ENCODE measurements around the gene ARHGAP25. TPM values are rescaled to one million over a fixed set of nuclear protein-coding genes. Genes with fewer than 3 reads are reported as not detected.
A peak's percentile ranks its signal among the peaks of the same experiment; 100 is the strongest.

ARHGAP25 gene
- total RNA-seq, 1 donor from 2014 or later = 0.08 TPM

GRCh38 chr2:68706637-68707036, 28.0 kb upstream of the ARHGAP25 start:
- no peak for DNase-seq (ENCODE audit: low read depth)
- no peak overlapping the region for H3K4me3 ChIP-seq (ENCODE audit: low read depth, low read length)
- H3K36me3 ChIP-seq (ENCODE audit: control insufficient read depth, insufficient read depth, low read length) = no peaks in the 10 kb centered on the region
- no peak for TF ChIP-seq CTCF (IDR thresholded peaks at IDR 0.05; ENCODE audit: insufficient read depth, low read length, poor library complexity, severe bottlenecking)
- no peaks in the 10 kb centered on the region for H3K27me3 ChIP-seq (ENCODE audit: control insufficient read depth, insufficient read depth, low read length)

- DNase-seq (ENCODE audit: low read depth) = no peak
- no peaks in the 10 kb centered on the region for H3K27me3 ChIP-seq (ENCODE audit: control insufficient read depth, insufficient read depth, low read length)
- H3K4me3 ChIP-seq (ENCODE audit: low read depth, low read length) = no peak overlapping the region
- no peak for TF ChIP-seq CTCF (IDR thresholded peaks at IDR 0.05; ENCODE audit: insufficient read depth, low read length, poor library complexity, severe bottlenecking)
- H3K36me3 ChIP-seq (ENCODE audit: control insufficient read depth, insufficient read depth, low read length) = no peaks in the 10 kb centered on the region
These were observed 26.0 kb upstream of the ARHGAP25 start for GRCh38 chr2:68708629-68709028.

- Histone ChIP-seq H3K36me3 (ENCODE audit: control insufficient read depth, insufficient read depth, low read length) (no peaks in the 10 kb centered on the region), H3K4me3 (ENCODE audit: low read depth, low read length) (no peak overlapping the region), H3K27me3 (ENCODE audit: control insufficient read depth, insufficient read depth, low read length) (no peaks in the 10 kb centered on the region)
- TF ChIP-seq CTCF (IDR thresholded peaks at IDR 0.05; ENCODE audit: insufficient read depth, low read length, poor library complexity, severe bottlenecking) = peak; percentile 72
- DNase-seq (ENCODE audit: low read depth) = no peak
These were observed 25.1 kb upstream of the ARHGAP25 start for GRCh38 chr2:68709421-68709911.

- Histone ChIP-seq H3K4me3 (ENCODE audit: low read depth, low read length) (no peak overlapping the region), H3K36me3 (ENCODE audit: control insufficient read depth, insufficient read depth, low read length) (no peaks in the 10 kb centered on the region), H3K27me3 (ENCODE audit: control insufficient read depth, insufficient read depth, low read length) (no peaks in the 10 kb centered on the region)
- DNase-seq (ENCODE audit: low read depth) = no peak
- no peak for TF ChIP-seq CTCF (IDR thresholded peaks at IDR 0.05; ENCODE audit: insufficient read depth, low read length, poor library complexity, severe bottlenecking)
These were observed 24.3 kb upstream of the ARHGAP25 start for GRCh38 chr2:68710336-68710735.

- Histone ChIP-seq H3K36me3 (ENCODE audit: control insufficient read depth, insufficient read depth, low read length) (no peaks in the 10 kb centered on the region), H3K4me3 (ENCODE audit: low read depth, low read length) (no peak overlapping the region), H3K27me3 (ENCODE audit: control insufficient read depth, insufficient read depth, low read length) (no peaks in the 10 kb centered on the region)
- TF ChIP-seq CTCF (IDR thresholded peaks at IDR 0.05; ENCODE audit: insufficient read depth, low read length, poor library complexity, severe bottlenecking) = no peak
- no peak for DNase-seq (ENCODE audit: low read depth)
These were observed 23.9 kb upstream of the ARHGAP25 start for GRCh38 chr2:68710756-68711155.

GRCh38 chr2:68714866-68715265, 19.7 kb upstream of the ARHGAP25 start:
- Histone ChIP-seq H3K4me3 (ENCODE audit: low read depth, low read length) (no peak overlapping the region), H3K27me3 (ENCODE audit: control insufficient read depth, insufficient read depth, low read length) (no peaks in the 10 kb centered on the region), H3K36me3 (ENCODE audit: control insufficient read depth, insufficient read depth, low read length) (no peaks in the 10 kb centered on the region)
- no peak for DNase-seq (ENCODE audit: low read depth)
- no peak for TF ChIP-seq CTCF (IDR thresholded peaks at IDR 0.05; ENCODE audit: insufficient read depth, low read length, poor library complexity, severe bottlenecking)
